A673 (cell line): ENCODE data around the gene PCDHGA2.

Experiments
- EZH2 ChIP-seq: fragments of 200-600 bp; sonication (generic); IDR thresholded peaks from 2 replicates; pipeline ENCODE4 v1.6.1; 2017; ENCODE audit warnings: borderline replicate concordance, low read depth, mild to moderate bottlenecking, mixed read lengths, antibody characterized with exemption, low read length; ENCODE audit not compliant: poor library complexity, severe bottlenecking
- TF ChIP-seq, protein P1 (sequence below): fragments of 300-800, 200-600 bp; sonication (generic); conservative IDR thresholded peaks from 2 replicates; pipeline ENCODE4 v1.5.1; 2017; ENCODE audit warnings: low read depth, mild to moderate bottlenecking, antibody characterized with exemption, low read length, moderate library complexity, mixed read lengths

DNA sequence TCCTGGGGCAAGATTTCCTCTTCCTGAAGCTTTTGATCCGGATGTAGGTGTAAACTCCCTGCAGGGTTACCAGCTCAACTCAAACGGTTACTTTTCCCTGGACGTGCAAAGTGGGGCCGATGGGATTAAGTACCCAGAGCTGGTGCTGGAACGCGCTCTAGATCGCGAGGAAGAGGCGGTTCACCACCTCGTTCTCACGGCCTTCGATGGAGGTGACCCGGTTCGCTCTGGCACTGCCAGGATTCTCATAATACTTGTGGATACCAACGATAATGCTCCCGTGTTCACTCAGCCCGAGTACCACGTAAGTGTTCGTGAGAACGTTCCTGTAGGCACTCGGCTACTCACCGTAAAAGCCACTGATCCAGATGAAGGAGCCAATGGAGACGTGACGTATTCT lies 17.1 kb downstream of the PCDHGA2 start:
- TF ChIP-seq, protein P1, sequence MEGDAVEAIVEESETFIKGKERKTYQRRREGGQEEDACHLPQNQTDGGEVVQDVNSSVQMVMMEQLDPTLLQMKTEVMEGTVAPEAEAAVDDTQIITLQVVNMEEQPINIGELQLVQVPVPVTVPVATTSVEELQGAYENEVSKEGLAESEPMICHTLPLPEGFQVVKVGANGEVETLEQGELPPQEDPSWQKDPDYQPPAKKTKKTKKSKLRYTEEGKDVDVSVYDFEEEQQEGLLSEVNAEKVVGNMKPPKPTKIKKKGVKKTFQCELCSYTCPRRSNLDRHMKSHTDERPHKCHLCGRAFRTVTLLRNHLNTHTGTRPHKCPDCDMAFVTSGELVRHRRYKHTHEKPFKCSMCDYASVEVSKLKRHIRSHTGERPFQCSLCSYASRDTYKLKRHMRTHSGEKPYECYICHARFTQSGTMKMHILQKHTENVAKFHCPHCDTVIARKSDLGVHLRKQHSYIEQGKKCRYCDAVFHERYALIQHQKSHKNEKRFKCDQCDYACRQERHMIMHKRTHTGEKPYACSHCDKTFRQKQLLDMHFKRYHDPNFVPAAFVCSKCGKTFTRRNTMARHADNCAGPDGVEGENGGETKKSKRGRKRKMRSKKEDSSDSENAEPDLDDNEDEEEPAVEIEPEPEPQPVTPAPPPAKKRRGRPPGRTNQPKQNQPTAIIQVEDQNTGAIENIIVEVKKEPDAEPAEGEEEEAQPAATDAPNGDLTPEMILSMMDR = no peak
- no peak for TF ChIP-seq EZH2
